Endometrial microvascular endothelial cells (primary cell): Measurements from ENCODE around the gene PRRT4. TPM values are rescaled to one million over a fixed set of nuclear protein-coding genes. Genes with fewer than 3 reads are reported as not detected.

Experiments used
- in situ Hi-C: cut with HindIII; loops from 2 replicates; pipeline ENCODE4 v1.10.0; 2017; ENCODE audit warnings: low sequenced_read_pairs, low pct_unique_long_range_greater_than_20kb; ENCODE audit errors: inconsistent ontology term
- total RNA-seq: library from RNA; depleted of rRNA; stranded (reverse); fragments of >200 nt; gene quantifications from one replicate; pipeline ENCODE4 v1.2.3, GENCODE V29; 2015; ENCODE audit errors: inconsistent ontology term

Gene PRRT4
- total RNA-seq, 1 donor from 2014 or later: not detected

GRCh38 chr7:128356546-128357216 is 4.8 kb downstream of the PRRT4 start:
- in situ Hi-C loops: no loop called here

- in situ Hi-C loops: no loop called here
These were observed 7.9 kb downstream of the PRRT4 start for GRCh38 chr7:128353610-128354009.

GRCh38 chr7:128353189-128353588 is 8.3 kb downstream of the PRRT4 start:
- in situ Hi-C loops: no loop called here

GRCh38 chr7:128352636-128353035 is 8.9 kb downstream of the PRRT4 start:
- in situ Hi-C loops: no loop called here

- in situ Hi-C loops: no loop called here
These were observed 9.3 kb downstream of the PRRT4 start for GRCh38 chr7:128352153-128352537.

- in situ Hi-C loops: no loop called here
These were observed 10.0 kb downstream of the PRRT4 start for GRCh38 chr7:128351296-128352152.

GRCh38 chr7:128350708-128351295 is 10.7 kb downstream of the PRRT4 start:
- in situ Hi-C loops: no loop called here

- in situ Hi-C loops: no loop called here
These were observed 12.0 kb downstream of the PRRT4 start for GRCh38 chr7:128349466-128349825.

- in situ Hi-C loops: no loop called here
These were observed 13.8 kb downstream of the PRRT4 start for GRCh38 chr7:128347647-128348097.

- in situ Hi-C loops: no loop called here
These were observed 17.1 kb downstream of the PRRT4 start for GRCh38 chr7:128344431-128344774.

- in situ Hi-C loops: no loop called here
These were observed 17.7 kb downstream of the PRRT4 start, which contains the start of gene RBM28 for GRCh38 chr7:128343554-128344430. Gene RBM28, minus strand, starts transcription at chr7:128343908. Its CDS starts 115 bp downstream, at chr7:128343793.

GRCh38 chr7:128341733-128342132 is 19.8 kb downstream of the PRRT4 start:
- in situ Hi-C loops: no loop called here

- in situ Hi-C loops: no loop called here
These were observed 25.8 kb downstream of the PRRT4 start for GRCh38 chr7:128335730-128336129.

GRCh38 chr7:128324368-128324680 is 37.2 kb downstream of the PRRT4 start:
- in situ Hi-C loops: no loop called here

GRCh38 chr7:128323459-128324367 is 37.8 kb downstream of the PRRT4 start:
- in situ Hi-C loops: no loop called here

- in situ Hi-C loops: no loop called here
These were observed 38.5 kb downstream of the PRRT4 start for GRCh38 chr7:128323040-128323439.

GRCh38 chr7:128322040-128322643 is 39.3 kb downstream of the PRRT4 start:
- in situ Hi-C loops: no loop called here

- in situ Hi-C loops: no loop called here
These were observed 40.5 kb downstream of the PRRT4 start for GRCh38 chr7:128321044-128321422.
